GM19238 (cell line): ENCODE results near the gene CLSTN1.

ENCODE experiments used
- DNase-seq: peaks from one replicate; pipeline ENCODE4 v3.0.0; 2011; ENCODE audit warnings: low spot score; ENCODE audit not compliant: insufficient read length

Gene CLSTN1

GRCh38 chr1:9687120-9687873, 136.5 kb downstream of the CLSTN1 start:
- DNase-seq: peak; percentile 74

- DNase-seq: no peak
These were observed 139.0 kb downstream of the CLSTN1 start for GRCh38 chr1:9684801-9685200.

- DNase-seq: no peak
These were observed 142.9 kb downstream of the CLSTN1 start for GRCh38 chr1:9680828-9681227.

- no peak for DNase-seq
These were observed 143.7 kb downstream of the CLSTN1 start for GRCh38 chr1:9680091-9680490.
